Subcutaneous adipose tissue (tissue), 4 donors: ENCODE results near the gene SLC5A1. TPM values are rescaled to one million over a fixed set of nuclear protein-coding genes. Genes with fewer than 3 reads are reported as not detected.

ENCODE experiments used
- CTCF ChIP-seq: fragments of 450-650 bp; IDR thresholded peaks from one replicate; pipeline ENCODE4 v1.5.1; 2016; ENCODE audit warnings: low read depth, mild to moderate bottlenecking, control low read depth, antibody characterized with exemption, moderate library complexity
- total RNA-seq, 4 donors: library from RNA; depleted of rRNA; stranded (reverse); fragments of >200 nt; gene quantifications; one replicate each; pipeline ENCODE4 v1.1.0, GENCODE V29; 2016

SLC5A1 gene
- total RNA-seq = not detected

- no peak for TF ChIP-seq CTCF
Observed at GRCh38 chr22:32042924-32043323, at the start of gene SLC5A1. TSS of gene SLC5A1 (plus strand) at chr22:32043261. CDS start at chr22:32043282, 21 bp downstream.

GRCh38 chr22:31995046-31995445 is 48.0 kb upstream of the SLC5A1 start:
- no peak for TF ChIP-seq CTCF

GRCh38 chr22:31995807-31996206 is 47.3 kb upstream of the SLC5A1 start:
- TF ChIP-seq CTCF = no peak

GRCh38 chr22:31998784-31999385 is 44.2 kb upstream of the SLC5A1 start:
- TF ChIP-seq CTCF = no peak

GRCh38 chr22:32000181-32000580 is 42.9 kb upstream of the SLC5A1 start:
- no peak for TF ChIP-seq CTCF

- no peak for TF ChIP-seq CTCF
Observed at GRCh38 chr22:32005453-32005852, 37.6 kb upstream of the SLC5A1 start.

GRCh38 chr22:32013200-32013599 is 29.9 kb upstream of the SLC5A1 start:
- no peak for TF ChIP-seq CTCF
